HG03097 (cell line): Measurements from ENCODE around the gene SHROOM2.
A peak's percentile ranks its signal among the peaks of the same experiment; 100 is the strongest.
"Not testable (repeated sequence)": the region's sequence is repeated elsewhere in the genome, so short reads cannot be mapped to it uniquely, and the experiment has no call there.

ENCODE experiments used
- ATAC-seq: cut with Tn5 transposase; IDR thresholded peaks from one replicate; pipeline ENCODE4 v1.9.1; 2021; ENCODE audit not compliant: unreplicated experiment, low FRiP score

Gene SHROOM2

DNA sequence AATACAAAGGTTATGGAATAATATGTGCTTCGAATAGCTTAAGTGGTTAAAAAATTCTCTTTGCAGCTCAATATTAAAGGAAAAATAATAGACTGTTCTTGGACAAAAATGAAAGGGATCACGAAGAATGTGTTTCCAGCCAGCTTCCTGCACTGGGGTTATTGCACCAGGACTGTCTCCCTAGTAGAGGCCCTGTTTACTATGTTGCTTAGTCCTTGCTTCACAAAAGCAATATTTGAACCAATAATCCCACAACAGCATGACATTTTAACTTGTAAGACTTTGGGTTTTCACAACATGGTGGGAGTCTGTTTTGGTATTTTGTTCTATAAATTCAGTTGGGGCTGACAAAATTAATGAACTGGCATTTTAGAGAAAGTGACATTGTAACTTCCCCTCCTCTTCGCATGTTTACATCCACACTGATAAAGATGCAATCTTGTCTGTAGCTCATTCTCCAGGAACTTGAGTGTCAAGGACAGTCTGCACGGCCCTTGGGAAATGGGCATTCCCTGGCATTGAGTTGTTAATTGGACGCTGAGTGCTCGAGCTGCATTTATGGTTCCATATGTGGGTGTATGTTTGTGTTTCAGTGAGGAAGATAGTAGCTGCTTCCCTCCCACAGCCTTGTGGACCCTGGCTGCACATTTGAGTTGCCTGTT is 39.0 kb downstream of the SHROOM2 start:
- ATAC-seq = no peak

DNA sequence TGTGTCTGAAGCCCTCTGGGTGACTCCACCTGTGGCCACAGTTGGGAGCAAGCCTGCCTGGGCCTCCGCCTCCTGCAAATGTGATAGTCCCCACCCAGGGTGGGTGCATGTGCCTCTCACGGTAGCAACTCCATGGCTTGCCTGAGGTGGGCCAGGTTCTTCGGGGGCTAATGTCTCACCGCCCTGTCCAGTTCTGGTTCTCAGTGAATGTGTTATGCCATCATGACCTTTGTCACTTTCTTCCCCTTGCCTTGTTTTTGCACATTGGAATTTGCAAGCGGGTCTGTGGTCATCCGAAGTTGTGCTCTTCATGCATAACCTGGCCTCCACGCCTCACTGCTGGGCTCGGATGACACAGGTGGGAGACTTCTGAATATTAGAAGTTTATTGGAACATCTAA is 39.7 kb downstream of the SHROOM2 start:
- ATAC-seq = no peak

DNA sequence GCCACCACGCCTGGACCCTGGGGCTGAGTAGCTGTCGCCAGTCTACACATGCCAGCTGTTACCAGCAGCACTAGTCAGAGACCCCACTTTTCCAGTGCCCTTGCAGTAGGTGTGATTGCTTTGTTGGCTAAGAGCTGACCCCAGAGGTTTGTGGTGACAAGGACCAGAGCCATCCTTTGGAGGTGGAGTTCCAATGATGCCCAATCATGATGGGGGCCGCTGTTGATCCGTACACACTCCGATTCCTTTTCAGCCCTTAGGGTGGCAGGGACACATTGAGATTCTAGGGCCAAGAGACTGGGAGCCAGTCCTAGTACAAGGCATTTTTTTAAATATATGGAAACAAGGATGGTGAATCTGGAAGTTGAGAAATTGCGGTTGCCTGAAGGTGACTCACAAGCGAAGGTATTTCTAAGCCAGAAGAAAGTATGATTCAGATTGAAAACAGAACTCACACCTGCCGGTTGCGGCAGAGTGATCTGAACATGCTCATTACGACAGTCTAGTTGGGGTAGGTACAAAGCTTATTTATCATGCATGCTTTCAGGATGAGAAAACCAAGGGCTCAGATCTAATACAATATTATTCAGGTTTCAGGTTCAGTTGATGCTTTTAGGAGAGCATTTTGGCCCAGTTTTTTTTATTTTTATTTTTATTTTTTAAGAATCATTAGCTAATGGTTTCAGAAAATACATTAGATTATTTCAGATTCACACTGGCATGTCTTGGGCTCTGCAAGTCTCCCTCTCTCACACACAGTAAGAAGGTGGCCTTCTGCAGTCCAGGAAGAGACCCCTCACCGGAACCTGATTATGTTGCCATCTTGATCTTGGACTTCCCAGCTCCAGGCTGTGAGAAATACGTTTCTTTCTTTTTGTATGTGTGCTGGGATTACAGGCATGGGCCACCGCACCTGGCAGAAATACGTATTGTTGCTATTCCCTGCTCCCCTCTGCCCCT is 43.4 kb downstream of the SHROOM2 start:
- peak; percentile 79 for ATAC-seq

DNA sequence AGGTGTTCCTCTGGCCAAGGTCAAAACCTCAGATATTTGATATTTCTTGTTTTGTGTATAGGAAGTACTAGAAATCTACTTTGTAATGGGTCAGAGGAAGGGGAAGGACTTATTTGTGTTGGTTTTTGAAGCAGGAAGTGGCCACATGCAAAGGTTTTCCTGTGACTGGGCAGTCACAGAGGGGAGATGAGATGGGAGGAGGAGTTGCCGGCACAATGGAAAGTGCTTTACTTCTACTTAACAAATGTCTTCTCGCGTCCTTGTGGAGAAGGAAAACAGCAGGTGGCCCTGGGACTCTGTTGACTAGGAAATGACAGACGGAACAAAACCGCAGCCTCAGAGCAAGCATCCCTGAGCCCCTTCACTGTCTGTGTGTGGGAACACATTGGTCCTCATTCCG is 46.6 kb downstream of the SHROOM2 start:
- no peak for ATAC-seq

DNA sequence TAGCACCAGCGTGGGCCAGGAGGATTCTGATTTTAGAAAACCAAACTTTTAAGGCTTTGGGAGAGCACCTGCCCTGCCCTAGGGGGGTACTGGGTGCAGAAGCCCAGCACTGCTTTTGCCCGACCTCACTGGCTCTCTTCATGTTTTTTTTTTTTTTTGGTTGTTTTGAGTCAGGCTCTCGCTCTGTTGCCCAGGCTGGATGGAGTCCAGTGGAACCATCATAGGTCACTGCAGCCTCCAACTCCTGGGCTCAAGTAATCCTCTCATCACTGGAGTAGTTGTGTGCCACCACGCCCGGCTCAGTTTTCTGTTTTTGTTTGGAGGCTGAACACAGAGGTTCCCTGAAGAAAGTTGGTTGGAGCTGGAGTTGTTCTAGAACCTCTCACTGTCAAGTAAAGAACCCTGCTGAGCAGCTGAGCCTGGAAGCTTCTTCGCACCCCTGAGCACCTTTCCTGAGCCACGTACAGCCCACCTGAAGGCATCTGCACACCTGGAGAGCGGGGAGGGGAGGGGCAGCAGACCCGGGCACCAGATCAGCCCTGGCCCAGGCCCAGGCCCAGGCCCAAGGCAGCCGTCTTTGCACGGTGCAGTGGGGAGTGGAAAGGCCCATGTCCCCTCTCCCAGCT is 49.5 kb downstream of the SHROOM2 start:
- no peak for ATAC-seq

DNA sequence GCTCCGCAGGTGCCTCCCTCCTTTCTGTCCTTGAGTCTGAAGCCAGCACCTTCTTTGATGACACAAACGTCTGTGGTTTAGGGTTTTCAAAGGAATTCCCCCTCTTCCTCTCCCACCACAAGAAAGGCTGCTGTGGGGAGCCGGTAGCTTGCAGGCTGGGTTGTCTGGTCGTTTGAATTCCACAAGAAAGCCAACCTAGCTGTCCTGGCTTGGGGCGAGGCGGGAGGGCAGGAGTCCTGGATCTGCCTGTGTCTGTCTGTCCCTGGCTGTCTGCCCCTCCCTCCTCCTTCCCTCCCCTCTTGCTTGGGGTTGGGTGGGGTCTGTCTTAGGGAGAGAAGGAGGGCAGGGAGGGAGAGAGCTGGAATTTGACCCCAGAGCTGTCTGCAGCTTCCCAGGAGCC is 56.3 kb downstream of the SHROOM2 start:
- ATAC-seq = no peak

DNA sequence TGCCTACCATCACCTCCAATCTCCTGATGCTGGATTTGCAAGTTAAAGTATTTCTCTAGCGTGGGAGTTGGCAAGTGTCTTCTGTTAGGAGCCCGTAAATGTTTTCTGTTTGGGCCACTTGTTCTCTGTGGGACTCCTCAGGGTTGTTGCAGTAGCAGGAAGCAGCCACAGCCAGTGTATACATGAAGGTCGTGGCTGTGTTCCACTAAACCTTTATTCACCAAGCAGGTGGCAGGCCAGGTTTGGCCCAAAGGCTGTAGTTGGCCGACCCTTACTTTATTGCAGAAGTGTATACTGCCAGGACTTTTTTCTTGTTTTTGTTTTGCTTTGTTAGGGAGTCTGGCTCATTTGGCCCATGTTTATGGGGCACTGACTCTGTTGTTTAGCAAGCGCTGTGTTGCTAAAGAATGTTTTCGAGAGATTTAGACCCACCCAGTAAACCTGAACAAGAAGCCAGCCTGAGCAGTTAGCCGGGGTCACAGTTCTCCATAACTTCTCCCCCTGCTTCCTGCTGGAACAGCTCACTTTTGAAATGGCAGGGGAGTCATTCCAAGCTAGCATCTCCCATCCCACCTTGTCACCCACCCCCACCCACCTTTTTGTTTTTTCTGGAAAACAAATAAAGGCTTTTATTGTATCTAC is 58.8 kb downstream of the SHROOM2 start:
- no peak for ATAC-seq

DNA sequence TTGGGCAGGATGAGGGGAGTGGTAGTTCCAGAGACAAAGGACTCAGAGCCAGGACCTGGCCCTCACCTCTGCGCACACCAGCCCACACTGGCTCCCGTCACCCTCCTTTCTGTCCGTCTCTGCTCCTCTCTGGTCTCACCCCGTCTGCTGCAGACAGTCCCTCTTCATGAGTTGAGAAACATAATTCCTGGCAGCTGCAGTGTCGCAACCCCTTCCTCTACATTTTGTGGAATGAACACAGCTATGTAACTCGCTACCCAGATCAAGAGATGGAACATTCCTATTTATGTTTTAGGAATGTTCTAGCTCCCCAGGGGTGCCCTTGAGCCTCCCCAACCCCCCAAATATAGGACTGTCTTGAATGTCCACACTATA is 59.3 kb downstream of the SHROOM2 start:
- ATAC-seq = no peak

DNA sequence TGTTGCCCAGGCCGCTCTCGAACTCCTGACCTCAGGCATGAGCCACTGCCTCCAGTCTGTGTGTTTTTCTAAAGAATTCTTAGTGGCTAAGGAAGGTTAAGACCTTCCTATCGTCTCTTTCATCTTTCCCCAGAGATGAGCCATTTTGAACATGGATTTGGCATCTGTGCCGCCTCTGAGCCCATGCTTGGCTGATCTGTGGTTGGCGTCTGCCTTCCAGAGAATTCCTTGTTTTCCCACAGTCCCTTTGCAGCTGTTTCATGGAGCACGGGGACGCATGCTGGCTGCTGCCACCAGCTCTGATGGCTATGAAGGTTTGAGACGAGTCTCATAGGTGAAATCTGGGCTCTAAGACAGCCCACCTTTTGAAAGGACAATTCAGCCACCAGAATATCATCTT is 60.4 kb downstream of the SHROOM2 start:
- no peak for ATAC-seq

DNA sequence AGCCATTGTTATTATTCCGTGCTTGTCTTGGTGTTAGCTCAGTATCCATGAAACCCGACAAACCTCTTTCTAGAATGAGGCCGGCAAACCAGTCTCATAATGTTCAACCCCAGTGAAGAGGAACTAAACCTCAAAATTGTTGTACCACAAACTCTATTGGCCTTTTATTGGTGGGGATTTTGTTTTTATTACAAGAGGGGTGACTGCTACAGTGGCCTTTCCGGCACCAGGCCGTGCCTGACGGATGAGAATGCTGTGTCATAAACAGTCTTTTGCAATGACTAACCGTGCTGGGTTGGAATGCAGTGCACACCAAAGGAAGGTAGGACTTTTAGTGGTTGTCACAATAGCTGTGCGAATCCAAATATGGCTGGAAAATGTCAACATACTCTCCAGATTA is 60.8 kb downstream of the SHROOM2 start:
- ATAC-seq = no peak

DNA sequence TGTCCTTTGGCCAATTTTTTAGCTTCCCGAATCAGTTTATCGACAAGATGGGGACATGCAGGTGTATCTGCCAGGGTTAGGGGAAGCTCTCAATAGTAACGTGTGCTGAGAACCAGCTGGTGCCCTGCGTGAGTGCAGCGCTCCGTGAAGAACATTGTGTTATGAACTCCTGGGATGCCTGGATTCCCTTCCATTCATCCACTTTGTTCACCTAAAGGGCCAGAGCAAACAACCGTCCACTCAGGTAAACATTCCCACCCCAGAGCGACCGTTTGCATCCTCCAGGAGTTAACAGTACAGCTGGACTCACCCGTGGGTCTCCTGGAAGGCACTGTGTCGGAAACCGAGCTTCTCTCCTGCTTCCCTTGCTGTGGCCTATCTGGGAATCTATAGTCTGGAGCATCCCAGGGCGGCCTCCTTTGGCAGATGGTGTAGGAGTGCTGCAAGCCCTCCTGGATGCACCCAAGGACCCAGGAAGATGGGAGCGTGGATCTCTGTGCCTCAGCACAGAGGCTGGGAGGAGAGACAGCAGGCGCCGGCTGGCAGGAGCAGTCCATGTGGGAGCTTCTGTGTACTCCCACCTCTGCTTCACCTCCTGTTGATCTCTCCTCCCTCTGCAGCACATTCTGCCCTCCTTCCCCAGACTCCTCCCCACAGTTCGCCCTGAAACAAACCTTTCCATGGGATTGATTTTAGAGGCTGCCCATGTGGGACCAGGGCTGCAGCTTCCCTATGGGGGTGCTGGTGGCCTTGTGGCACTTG is 62.7 kb downstream of the SHROOM2 start:
- no peak for ATAC-seq

DNA sequence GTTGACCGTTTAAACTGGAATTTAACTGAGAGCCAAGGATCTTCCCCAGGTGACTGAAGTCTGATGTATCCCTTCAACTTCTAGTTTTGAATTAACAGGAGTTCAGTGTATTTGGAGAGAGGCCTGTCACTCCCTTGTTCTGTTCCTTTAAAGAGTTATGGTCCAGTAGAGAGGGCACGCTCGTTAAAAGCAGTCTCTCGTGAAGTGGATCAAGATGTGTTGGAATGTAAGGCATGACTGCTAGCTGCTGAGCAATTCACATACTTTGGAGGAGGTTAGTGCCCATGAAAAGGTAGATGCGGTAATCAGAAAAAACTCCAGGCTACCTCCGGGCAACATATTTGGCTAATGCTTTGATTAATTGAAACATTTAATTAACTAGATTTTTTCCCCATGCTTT is 65.7 kb downstream of the SHROOM2 start:
- ATAC-seq = no peak

DNA sequence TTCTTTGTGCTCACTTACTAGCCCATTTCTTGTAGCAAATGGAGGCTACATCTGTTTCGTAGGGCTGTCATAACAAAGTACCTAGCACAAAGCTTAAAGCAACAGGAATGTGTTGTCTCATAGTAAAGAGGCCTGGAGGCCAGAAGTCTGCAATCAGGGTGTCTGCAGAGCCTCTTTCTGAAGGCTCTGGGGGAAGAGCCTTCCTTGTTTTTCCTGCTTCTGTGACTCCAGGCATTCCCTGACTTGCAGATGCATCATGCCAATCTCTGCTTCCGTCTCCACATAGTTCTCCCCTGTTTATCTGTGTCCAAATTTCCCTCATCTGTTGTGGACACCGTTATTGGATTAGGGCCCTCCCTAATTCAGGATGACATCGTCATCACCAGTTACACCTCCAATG is 67.1 kb downstream of the SHROOM2 start:
- ATAC-seq = no peak

DNA sequence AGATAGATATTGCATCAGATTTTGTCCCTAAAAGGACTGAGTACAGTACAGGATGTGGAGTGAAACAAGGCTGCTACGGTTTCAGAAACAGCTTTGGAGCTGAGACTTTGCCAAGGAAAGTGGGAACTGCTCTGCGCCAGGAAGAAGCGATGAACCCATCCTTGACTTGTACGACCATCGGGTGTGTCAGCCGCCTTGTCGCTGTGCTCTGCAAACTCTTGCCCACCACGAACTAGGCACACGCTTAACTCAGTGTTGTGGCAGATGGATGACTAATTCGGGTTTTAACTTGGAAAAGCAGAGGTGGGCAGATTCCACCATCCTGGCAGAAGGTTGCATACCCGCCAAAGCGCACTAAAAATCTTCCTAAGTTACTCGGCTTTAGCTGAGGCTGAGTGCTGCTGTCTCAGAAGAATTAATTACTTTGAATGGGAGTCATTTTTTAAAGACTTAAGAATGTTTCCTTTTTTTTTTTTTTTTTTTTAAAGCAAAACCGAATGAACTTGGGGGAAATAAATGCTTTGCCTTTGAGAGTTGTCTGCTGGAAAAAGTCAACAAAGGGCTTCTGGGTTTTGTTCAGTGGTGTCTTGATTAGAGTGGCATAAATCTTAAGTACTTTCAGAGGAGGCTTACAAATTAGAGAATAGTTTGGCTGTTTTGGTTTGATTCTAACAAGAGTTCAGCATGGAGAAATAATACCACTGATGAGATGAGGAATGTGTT is 69.5 kb downstream of the SHROOM2 start:
- no peak for ATAC-seq

DNA sequence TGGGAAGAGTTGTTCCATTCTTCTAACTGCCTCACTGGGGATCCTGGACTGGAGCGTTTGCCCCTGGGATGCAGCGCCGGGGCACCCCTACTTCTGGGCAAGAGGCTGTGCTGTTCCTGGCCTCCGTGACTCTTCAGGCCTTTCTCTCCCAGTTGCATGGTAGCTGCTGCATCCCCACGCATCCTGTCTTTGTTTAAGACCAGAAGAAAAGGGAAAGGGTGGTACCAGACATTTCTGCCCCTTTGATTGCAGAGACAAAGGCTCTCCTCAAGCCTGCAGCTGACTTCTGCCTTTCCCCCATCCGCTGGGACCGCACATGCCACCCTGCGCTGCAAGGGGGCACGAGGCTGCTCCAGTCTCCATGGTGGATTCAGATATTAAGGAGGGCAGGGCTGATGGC is 70.4 kb downstream of the SHROOM2 start:
- ATAC-seq = no peak

DNA sequence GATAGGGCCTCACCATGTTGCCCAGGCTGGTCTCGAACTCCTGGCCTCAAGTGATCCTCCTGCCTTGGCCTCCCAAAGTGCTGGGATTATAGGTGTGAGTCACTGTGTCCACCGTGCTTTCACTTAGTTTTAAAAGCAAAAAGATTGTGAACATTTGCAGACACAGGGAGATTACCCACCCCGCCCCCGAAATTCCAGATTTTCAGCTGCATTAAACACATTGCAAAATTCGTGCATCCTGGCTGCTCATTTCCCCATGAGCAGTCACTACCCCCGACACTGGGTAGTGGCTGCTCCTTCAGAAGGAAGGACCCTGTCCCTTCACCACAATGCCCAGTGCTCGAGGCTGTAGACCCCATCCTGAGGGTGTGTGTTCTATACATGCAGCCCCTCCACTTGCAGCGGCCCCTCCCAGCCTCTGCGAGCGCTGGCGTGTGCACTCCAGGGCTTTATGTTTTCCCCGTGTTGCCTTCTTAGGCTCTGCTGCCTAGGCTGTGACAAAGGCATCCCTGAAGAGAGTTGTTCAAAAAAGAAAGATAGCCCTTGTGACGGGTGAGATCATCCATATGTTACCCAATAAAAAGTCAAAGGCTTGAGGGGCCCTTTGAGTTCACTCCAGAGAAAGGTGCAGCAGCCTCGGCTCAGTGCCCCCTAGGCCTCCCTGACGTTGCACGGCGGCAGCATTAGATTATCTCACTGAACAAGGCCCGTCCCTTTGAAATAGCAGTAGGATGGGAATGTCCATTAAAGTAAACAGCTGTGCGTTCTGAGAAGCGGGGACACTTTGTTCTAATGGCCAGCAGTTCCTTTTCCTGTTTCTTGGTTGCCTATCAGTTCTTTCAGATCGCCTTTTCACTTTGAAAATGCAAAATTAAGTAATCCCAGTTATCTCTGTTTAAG is 71.6 kb downstream of the SHROOM2 start:
- ATAC-seq = no peak

DNA sequence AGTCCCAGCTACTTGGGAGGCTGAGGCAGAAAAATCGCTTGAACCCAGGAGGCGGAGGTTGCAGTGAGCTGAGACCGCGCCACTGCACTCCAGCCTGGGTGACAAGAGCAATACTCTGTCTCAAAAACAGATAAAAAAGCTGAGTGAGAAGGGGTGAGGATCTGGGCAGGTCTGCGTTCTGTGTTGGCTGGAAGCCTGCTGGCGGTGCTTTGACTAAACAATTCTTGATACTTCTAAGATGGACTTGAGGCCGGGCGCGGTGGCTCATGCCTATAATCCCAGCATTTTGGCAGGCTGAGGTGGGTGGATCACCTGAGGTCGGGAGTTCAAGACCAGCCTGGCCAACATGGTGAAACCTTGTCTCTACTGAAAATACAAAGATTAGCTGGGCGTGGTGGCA is 72.5 kb downstream of the SHROOM2 start:
- ATAC-seq = not testable (repeated sequence)

DNA sequence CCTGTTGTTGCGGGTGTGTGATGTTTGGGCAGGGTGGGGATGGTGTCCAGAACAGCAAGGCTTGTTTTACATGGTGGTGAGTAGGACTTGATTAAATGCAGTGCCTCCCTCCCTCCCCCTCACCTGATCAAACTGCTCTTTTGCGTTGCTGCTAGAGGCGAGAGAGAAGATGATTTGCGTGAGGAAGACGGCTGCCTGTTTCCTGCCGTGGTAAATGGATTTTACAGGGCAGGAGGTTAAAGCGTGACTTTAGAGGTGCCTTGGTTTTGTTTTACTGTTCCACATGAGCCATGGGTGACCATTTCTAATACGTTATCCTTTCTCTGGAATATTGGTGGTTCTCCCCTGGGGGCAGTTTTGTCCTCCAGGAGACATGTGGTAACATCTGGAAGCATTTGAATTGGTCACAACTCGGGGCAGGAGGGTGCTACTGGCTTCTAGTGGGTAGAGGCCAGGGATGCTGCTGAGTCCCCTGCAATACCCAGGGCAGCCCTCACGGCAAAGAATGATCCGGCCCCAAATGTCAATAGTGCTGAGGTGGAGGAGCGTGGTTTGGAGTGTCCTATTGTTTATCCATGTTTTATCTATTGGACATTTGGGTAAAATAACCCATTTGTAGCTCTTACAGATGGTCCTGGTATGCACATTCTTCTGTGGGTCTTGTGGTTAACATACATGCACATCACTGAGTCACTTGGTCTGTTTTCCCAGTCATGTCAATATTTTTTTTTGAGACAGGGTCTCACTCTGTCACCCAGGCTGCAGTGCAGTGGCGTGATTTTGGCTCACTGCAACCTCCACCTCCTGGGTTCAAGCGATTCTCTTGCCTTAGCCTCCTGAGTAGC is 73.7 kb downstream of the SHROOM2 start:
- ATAC-seq = no peak
